Upper lobe of right lung (tissue), 1 donor: ENCODE measurements around the gene FAM124B. TPM values are rescaled to one million over a fixed set of nuclear protein-coding genes. Genes with fewer than 3 reads are reported as not detected.
"Not testable (repeated sequence)": the region's sequence is repeated elsewhere in the genome, so short reads cannot be mapped to it uniquely, and the experiment has no call there.

Experiments used
- ATAC-seq: fragments of 200-7000 bp; cut with Tn5 transposase; one replicate; pipeline ENCODE4 v1.9.1; 2020; ENCODE audit warnings: mild to moderate bottlenecking, moderate library complexity
- DNase-seq: peaks from one replicate; pipeline ENCODE4 v3.0.0-alpha.2; 2020
- H3K27ac ChIP-seq: fragments of 200-600 bp; one replicate; pipeline ENCODE4 v1.8.0; 2022
- H3K27me3 ChIP-seq: fragments of 200-600 bp; one replicate; pipeline ENCODE4 v1.8.0; 2022; ENCODE audit warnings: mild to moderate bottlenecking
- H3K36me3 ChIP-seq: fragments of 200-600 bp; one replicate; pipeline ENCODE4 v1.8.0; 2022
- H3K4me1 ChIP-seq: fragments of 200-600 bp; one replicate; pipeline ENCODE4 v1.8.0; 2022
- H3K4me3 ChIP-seq: fragments of 200-600 bp; one replicate; pipeline ENCODE4 v1.8.0; 2022; ENCODE audit warnings: mild to moderate bottlenecking
- H3K9me3 ChIP-seq: fragments of 200-600 bp; one replicate; pipeline ENCODE4 v1.8.0; 2022
- CTCF ChIP-seq: fragments of 200-600 bp; IDR thresholded peaks from one replicate; pipeline ENCODE4 v1.8.0; 2022; ENCODE audit warnings: antibody characterized with exemption
- intact Hi-C: fragments of 100-400 bp; cut with DNase I; formaldehyde crosslinking; loops from one replicate; pipeline ENCODE4 v1.11.0; 2022
- total RNA-seq: library from RNA; stranded (reverse); fragmentation: NEBNext Ultra II Directional; extraction: Animal tissue kit (Norgen Biotek cat#: 25700); gene quantifications from one replicate; pipeline ENCODE4 v1.2.1, GENCODE V29; 2021
- donor health status: DM: no; HTN: yes; CAD: no; lungs with severe emphysema.

FAM124B gene
- total RNA-seq, 1 donor from 2014 or later, result 4.4 TPM

GRCh38 chr2:224386876-224387275, 15.0 kb downstream of the FAM124B start:
- intact Hi-C loops, result no loop called here
- no peaks in the 10 kb centered on the region for H3K9me3 ChIP-seq
- no peaks in the 10 kb centered on the region for H3K36me3 ChIP-seq
- no peak overlapping the region for H3K27ac ChIP-seq
- no peak for TF ChIP-seq CTCF
- no peaks in the 10 kb centered on the region for H3K4me1 ChIP-seq
- ATAC-seq (no peak), DNase-seq (no peak)
- no peak overlapping the region for H3K4me3 ChIP-seq
- no peaks in the 10 kb centered on the region for H3K27me3 ChIP-seq

- ATAC-seq, result no peak
- Histone ChIP-seq H3K9me3 (no peaks in the 10 kb centered on the region), H3K4me1 (peaks cover 3% of the 10 kb centered on the region), H3K36me3 (no peaks in the 10 kb centered on the region), H3K27me3 (no peaks in the 10 kb centered on the region), H3K27ac (no peak overlapping the region), H3K4me3 (no peak overlapping the region)
- DNase-seq, result no peak
- no peak for TF ChIP-seq CTCF
- intact Hi-C loops, result no loop called here
These were observed 18.8 kb downstream of the FAM124B start for GRCh38 chr2:224382973-224383555.

GRCh38 chr2:224382280-224382647, 19.6 kb downstream of the FAM124B start:
- intact Hi-C loops, DNase-seq, H3K9me3 ChIP-seq, ATAC-seq, H3K27me3 ChIP-seq, H3K27ac ChIP-seq, H3K36me3 ChIP-seq, H3K4me3 ChIP-seq, H3K4me1 ChIP-seq: not testable (repeated sequence)

- no peaks in the 10 kb centered on the region for H3K27me3 ChIP-seq
- no peak for TF ChIP-seq CTCF
- peaks cover 3% of the 10 kb centered on the region for H3K4me1 ChIP-seq
- no peak overlapping the region for H3K27ac ChIP-seq
- no peaks in the 10 kb centered on the region for H3K36me3 ChIP-seq
- DNase-seq, result no peak
- no peaks in the 10 kb centered on the region for H3K9me3 ChIP-seq
- H3K4me3 ChIP-seq, result no peak overlapping the region
- intact Hi-C loops, result no loop called here
- ATAC-seq, result no peak
These were observed 20.2 kb downstream of the FAM124B start for GRCh38 chr2:224381521-224382279.

- intact Hi-C loops, result no loop called here
- peaks cover 3% of the 10 kb centered on the region for H3K4me1 ChIP-seq
- ATAC-seq, result no peak
- H3K27me3 ChIP-seq, result no peaks in the 10 kb centered on the region
- no peaks in the 10 kb centered on the region for H3K36me3 ChIP-seq
- H3K4me3 ChIP-seq, result no peak overlapping the region
- no peak for TF ChIP-seq CTCF
- H3K9me3 ChIP-seq, result no peaks in the 10 kb centered on the region
- no peak for DNase-seq
- H3K27ac ChIP-seq, result no peak overlapping the region
These were observed 21.9 kb downstream of the FAM124B start for GRCh38 chr2:224379986-224380385.

- no peaks in the 10 kb centered on the region for H3K9me3 ChIP-seq
- no peak overlapping the region for H3K27ac ChIP-seq
- H3K4me1 ChIP-seq, result peaks cover 3% of the 10 kb centered on the region
- no peak for ATAC-seq
- intact Hi-C loops, result no loop called here
- TF ChIP-seq CTCF, result no peak
- no peak for DNase-seq
- H3K36me3 ChIP-seq, result no peaks in the 10 kb centered on the region
- no peaks in the 10 kb centered on the region for H3K27me3 ChIP-seq
- H3K4me3 ChIP-seq, result no peak overlapping the region
These were observed 22.7 kb downstream of the FAM124B start for GRCh38 chr2:224379172-224379571.
